HUES6 (cell line): ENCODE data around the gene LECT2.

Experiments used
- H3K27ac ChIP-seq: 2 replicates; pipeline ENCODE4 v1.7.0; 2013; ENCODE audit warnings: low read depth, mild to moderate bottlenecking, low read length, inconsistent platforms
- H3K27me3 ChIP-seq: 2 replicates; pipeline ENCODE4 v1.6.1; 2013; ENCODE audit warnings: low read length; ENCODE audit not compliant: control insufficient read depth, insufficient read depth
- H3K36me3 ChIP-seq: 2 replicates; pipeline ENCODE4 v1.6.1; 2013; ENCODE audit warnings: low read length; ENCODE audit not compliant: control insufficient read depth, insufficient read depth
- H3K4me1 ChIP-seq: 2 replicates; pipeline ENCODE4 v1.6.1; 2013; ENCODE audit warnings: low read length; ENCODE audit not compliant: control insufficient read depth, insufficient read depth
- H3K4me3 ChIP-seq: 2 replicates; pipeline ENCODE4 v1.5.1; 2013; ENCODE audit warnings: low read depth, low read length
- H3K9ac ChIP-seq: one replicate; pipeline ENCODE4 v1.6.1; 2013; ENCODE audit warnings: mild to moderate bottlenecking, low read length
- H3K9me3 ChIP-seq: 2 replicates; pipeline ENCODE4 v1.6.1; 2013; ENCODE audit warnings: low read depth, low read length; ENCODE audit not compliant: control insufficient read depth, insufficient read depth

Gene LECT2

DNA sequence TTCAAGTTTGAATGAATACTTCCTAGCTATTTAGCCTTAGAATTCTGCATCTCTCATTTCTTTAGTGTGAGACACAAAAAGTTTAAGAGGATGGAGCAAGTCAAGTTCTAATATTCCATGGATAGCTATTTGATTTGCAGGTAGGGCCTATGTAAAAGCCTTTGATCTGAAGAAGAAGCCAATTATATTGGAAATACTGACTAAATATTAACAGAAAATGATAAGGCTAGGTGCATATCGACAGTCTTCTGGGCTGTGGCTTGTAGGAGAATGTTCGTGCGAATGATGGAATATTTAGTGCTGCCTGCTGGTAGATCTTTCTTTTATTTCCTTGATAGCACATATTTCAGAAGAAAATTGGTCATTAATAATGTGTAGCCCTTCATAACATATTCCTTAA, at the start of gene LECT2:
Gene LECT2, minus strand, starts transcription at position 85 of the 400 bp plus-strand sequence. CDS start 150 bp downstream, outside the sequence.
- Histone ChIP-seq H3K4me1 (no peaks in the 10 kb centered on the region), H3K36me3 (no peaks in the 10 kb centered on the region), H3K4me3 (no peak within 1 kb of the TSS), H3K9me3 (no peaks in the 10 kb centered on the region), H3K27ac (no peak within 1 kb of the TSS), H3K9ac (no peak within 1 kb of the TSS), H3K27me3 (peaks cover 7% of the 10 kb centered on the region; the same call in 1 of the 2 replicates)

DNA sequence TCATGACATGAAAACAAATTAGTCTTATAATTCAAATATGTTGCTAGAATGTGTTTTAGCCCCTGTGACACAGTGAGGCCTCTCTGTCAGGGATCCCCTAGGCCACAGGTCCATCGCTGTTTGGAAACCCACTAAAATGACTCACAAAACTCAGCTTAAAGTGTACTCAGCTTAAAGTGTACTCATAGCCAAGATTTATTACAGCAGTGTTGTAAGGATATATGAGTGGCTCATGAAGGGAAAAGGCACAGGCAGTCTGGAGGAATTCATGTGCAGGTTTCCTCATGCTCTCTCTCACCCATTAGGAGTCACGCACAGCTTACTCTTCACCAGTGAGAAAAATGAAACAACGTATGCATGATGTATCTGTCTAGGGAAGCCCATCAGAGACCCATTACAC, 49.7 kb upstream of the LECT2 start:
- H3K36me3 ChIP-seq, result no peaks in the 10 kb centered on the region
- H3K27ac ChIP-seq, result no peak overlapping the region
- H3K9me3 ChIP-seq, result no peaks in the 10 kb centered on the region
- no peak overlapping the region for H3K4me3 ChIP-seq
- H3K4me1 ChIP-seq, result peaks cover 10% of the 10 kb centered on the region; the same call in 1 of the 2 replicates
- H3K9ac ChIP-seq, result no peak overlapping the region
- H3K27me3 ChIP-seq, result no peaks in the 10 kb centered on the region; the same call in 1 of the 2 replicates

DNA sequence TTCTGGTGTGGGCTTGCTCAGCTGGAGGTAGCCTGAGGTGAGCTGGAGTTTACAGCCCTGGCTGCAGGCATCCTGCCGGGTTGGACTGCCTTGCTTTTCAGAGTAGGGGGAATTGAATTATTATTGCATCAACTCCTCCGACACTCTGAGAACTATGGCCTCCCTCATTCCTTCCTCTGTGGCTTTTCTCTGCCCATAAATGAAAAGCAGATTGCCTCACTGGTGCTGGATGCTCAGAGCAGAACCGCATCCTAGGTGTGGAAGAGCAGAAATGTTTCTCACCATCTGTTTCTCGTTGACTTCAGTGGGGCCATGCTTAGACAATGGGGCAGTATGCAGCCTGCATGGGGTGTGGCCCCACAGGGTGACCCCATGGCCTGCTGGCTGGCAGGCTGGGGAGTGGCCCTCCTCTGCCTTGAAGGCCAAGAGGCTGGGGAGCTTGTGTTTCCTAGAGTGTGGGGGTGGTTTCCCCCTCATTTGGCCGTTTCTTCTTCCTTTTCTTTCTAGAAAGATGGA, 46.7 kb upstream of the LECT2 start:
- Histone ChIP-seq H3K9ac (no peak overlapping the region), H3K27ac (no peak overlapping the region), H3K4me1 (peaks cover 4% of the 10 kb centered on the region; the same call in 1 of the 2 replicates), H3K4me3 (no peak overlapping the region), H3K36me3 (no peaks in the 10 kb centered on the region), H3K9me3 (no peaks in the 10 kb centered on the region), H3K27me3 (no peaks in the 10 kb centered on the region; the same call in 1 of the 2 replicates)

DNA sequence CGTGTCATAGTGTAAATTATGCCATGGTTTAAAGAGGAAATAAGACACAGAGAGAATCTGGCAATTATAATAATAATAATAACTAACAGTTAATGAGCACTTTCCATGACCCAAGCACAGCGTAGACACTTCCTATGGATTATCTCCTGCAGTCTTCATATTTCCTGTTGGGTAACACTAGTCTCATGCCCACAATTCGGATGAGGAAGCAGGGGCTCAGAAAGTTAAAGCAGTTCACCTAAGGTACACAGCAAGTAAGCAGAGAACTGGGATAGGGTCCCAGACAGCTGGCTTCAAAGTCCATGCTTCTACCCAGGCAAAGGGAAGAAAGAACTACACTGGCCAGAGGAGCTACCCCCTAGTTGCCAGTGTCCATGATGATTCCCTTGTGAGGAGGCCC, 46.1 kb upstream of the LECT2 start:
- no peak overlapping the region for H3K27ac ChIP-seq
- no peaks in the 10 kb centered on the region for H3K36me3 ChIP-seq
- H3K9me3 ChIP-seq, result no peaks in the 10 kb centered on the region
- H3K4me1 ChIP-seq, result 0 out of 2 replicates have a peak, but pooled peaks cover 3% of the 10 kb centered on the region
- H3K27me3 ChIP-seq, result no peaks in the 10 kb centered on the region
- no peak overlapping the region for H3K9ac ChIP-seq
- no peak overlapping the region for H3K4me3 ChIP-seq

DNA sequence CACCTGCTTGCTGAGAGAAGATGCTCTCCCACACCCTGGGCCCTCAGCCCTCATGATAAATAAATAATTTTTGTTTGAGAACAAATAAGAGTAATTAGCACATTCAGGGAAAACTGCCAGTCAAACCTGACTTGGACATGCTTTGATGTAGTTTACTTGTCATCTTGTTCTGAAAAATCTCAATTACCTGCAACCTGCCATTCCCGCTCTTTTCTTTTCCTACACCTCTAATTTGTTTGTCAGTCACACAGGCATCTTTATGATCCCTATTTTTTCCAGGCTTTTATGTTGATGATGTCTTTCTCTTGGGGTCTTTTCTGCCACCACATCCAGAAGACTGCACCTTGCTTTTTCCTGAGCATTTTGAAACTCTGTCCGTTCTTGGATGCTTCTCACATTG, 45.4 kb upstream of the LECT2 start:
- Histone ChIP-seq H3K36me3 (no peaks in the 10 kb centered on the region), H3K27me3 (no peaks in the 10 kb centered on the region), H3K4me1 (0 out of 2 replicates have a peak, but pooled peaks cover 3% of the 10 kb centered on the region), H3K27ac (no peak overlapping the region), H3K9me3 (no peaks in the 10 kb centered on the region), H3K9ac (no peak overlapping the region), H3K4me3 (no peak overlapping the region)

DNA sequence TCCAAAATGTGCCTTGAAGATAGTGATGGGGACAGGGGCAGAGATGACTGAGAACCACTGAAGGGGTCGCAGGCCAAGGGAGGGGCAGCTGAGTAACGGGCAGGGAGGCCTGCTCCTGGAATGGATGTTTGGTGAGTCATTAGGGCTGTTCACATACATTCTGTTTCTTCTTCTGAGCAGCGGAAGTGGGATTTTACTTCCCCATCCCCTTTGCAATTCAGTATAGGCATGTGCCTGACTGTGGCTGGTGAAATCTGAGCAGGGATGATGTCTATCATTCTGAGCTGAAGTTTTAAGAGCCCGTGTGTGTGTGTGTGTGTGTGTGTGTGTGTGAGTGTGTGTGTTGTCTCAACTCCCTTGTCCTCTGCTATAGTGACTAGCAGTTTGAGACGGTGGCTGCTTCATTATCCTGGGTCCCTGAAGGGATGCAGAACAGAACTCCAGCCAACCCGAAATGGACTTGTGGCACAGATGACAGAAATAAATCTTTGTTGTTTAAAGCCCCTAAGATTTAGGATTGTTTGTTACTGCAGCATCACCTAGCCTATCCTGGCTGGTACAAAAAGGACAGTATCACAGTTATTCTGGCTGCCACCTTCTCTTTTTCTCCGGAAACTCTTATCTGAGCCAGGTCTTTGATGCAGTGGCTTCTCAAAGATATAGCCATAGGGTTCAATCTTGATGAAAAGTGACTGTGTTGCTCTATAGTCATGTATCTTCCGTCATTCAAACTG, 44.8 kb upstream of the LECT2 start:
- H3K36me3 ChIP-seq, result no peaks in the 10 kb centered on the region
- H3K27me3 ChIP-seq, result no peaks in the 10 kb centered on the region
- H3K4me1 ChIP-seq, result 0 out of 2 replicates have a peak, but pooled peaks cover 3% of the 10 kb centered on the region
- no peaks in the 10 kb centered on the region for H3K9me3 ChIP-seq
- no peak overlapping the region for H3K27ac ChIP-seq
- no peak overlapping the region for H3K9ac ChIP-seq
- H3K4me3 ChIP-seq, result no peak overlapping the region

DNA sequence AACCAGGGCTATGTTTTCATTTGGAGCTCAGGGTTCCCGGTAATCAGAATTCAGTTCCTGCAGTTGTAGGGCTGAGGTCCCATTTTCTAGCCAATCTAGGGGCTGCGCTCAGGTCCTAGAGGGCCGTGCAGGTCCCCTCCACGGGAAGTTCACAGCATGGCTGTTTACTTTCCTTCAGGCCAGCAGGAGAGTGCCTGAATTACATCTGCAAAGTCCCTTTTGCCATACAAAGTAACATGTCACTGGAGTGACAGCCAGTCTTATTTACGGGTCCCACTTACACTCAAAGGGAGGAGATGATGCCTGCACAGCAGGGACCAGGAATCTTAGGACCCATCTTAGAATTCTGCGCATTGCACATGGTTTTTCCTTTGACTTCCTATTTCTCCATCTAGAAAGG, 44.1 kb upstream of the LECT2 start:
- Histone ChIP-seq H3K27ac (no peak overlapping the region), H3K4me3 (no peak overlapping the region), H3K36me3 (no peaks in the 10 kb centered on the region), H3K9me3 (no peaks in the 10 kb centered on the region), H3K9ac (no peak overlapping the region), H3K4me1 (0 out of 2 replicates have a peak, but pooled peaks cover 3% of the 10 kb centered on the region), H3K27me3 (no peaks in the 10 kb centered on the region)

DNA sequence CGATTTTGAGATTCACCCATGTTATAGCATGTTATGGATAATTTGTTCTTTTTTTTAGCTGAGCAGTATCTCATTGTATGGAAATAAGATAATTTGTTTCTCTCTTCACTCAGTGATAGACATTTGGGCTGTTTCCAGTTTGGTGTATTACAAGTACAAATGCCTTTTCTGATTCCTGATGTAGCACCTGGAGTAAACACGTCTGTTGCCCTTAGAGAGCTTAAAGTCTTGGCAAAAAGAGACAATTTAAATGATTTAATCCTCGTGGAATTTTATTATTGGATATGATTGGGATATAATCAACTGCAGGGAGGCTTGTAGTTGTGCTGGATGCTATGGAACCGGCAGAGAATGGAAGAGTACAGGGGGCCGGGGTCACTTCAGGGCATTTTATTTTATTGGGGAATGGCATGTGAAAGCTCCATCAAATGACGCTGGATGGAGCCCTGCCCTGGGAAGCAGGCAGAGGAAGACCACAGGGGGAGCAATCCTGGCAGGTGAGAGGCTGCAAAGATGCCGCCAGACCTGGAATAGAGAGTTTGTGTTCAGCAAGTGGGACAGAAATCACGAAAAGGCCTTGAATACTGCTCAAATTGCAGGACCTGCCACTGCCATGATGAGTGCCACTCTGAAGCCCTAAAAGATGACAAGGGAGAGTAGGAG, 43.0 kb upstream of the LECT2 start:
- H3K36me3 ChIP-seq, result no peaks in the 10 kb centered on the region
- H3K27me3 ChIP-seq, result no peaks in the 10 kb centered on the region
- H3K4me1 ChIP-seq, result 0 out of 2 replicates have a peak, but pooled peaks cover 3% of the 10 kb centered on the region
- H3K9ac ChIP-seq, result no peak overlapping the region
- no peaks in the 10 kb centered on the region for H3K9me3 ChIP-seq
- H3K4me3 ChIP-seq, result no peak overlapping the region
- no peak overlapping the region for H3K27ac ChIP-seq

DNA sequence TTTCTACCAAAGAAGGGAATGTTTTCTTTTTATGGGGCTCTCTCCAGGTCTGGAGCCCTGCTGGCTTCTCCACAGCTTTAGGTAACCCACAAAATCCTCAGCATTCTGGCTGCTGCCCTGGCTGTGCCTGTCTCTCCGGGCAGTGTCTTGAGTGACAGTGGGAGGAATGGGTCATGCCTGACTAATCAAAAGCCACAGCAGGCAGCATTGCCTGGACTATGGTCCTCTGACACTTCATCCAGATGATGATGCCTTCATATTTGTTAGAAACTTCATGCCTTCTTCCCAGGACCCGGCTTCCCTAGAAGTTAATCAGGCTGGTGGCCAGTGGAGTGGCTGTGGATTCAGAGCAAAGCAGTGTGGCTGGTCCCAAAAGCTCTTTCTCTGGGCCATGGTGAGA, 41.8 kb upstream of the LECT2 start:
- Histone ChIP-seq H3K27me3 (no peaks in the 10 kb centered on the region), H3K27ac (no peak overlapping the region)

DNA sequence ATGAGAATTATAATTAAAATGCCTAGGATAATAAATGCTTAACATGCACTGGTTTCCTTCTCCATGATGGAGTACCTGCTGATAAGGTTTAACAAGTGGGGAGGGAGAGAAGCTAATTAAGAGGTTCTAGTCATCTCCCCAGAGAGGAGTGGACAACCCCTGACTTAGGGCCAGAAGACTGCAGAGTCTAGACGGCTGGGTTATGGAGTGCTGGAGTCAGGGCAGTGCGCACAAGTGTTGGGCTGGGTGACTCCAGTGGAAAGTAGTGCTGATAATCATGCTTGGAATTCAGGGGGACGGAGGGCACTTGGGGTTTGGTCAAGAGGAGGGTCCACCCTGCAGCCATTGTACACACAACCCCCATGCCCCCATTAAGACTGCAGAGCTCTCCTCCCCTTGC, 41.2 kb upstream of the LECT2 start:
- Histone ChIP-seq H3K9ac (no peak overlapping the region), H3K4me1 (no peaks in the 10 kb centered on the region), H3K9me3 (no peaks in the 10 kb centered on the region), H3K36me3 (no peaks in the 10 kb centered on the region), H3K27me3 (no peaks in the 10 kb centered on the region), H3K27ac (no peak overlapping the region), H3K4me3 (no peak overlapping the region)

More for the DNA sequence above, 41.8 kb upstream of the LECT2 start:
- Histone ChIP-seq H3K9me3 (no peaks in the 10 kb centered on the region), H3K9ac (no peak overlapping the region), H3K4me1 (0 out of 2 replicates have a peak, but pooled peaks cover under 1% of the 10 kb centered on the region), H3K36me3 (no peaks in the 10 kb centered on the region), H3K4me3 (no peak overlapping the region)
